NCI-H226 (cell line): ENCODE measurements around the gene NEGR1.

Experiments
- DNase-seq: peaks from one replicate; pipeline ENCODE4 v3.0.0-alpha.2; 2015

NEGR1 gene

DNA sequence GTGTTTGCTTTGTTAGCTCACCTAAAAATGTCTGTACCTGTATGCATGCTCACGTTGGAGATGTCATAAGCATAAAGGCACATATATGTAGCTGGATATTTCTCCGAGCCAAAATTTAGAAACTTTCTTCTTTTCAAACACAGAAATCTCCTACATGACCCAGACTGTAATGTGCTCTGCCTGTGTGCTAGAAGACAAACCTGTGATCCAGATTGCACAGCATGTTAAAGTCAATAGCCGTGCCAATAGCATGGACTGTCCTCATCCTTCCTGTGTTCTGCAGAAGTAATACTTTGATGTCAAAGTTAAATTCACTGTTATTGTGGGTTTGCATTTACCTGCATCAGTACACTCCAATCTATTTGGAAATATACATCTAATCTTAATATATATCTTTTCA is 855.3 kb downstream of the NEGR1 start:
- no peak for DNase-seq

DNA sequence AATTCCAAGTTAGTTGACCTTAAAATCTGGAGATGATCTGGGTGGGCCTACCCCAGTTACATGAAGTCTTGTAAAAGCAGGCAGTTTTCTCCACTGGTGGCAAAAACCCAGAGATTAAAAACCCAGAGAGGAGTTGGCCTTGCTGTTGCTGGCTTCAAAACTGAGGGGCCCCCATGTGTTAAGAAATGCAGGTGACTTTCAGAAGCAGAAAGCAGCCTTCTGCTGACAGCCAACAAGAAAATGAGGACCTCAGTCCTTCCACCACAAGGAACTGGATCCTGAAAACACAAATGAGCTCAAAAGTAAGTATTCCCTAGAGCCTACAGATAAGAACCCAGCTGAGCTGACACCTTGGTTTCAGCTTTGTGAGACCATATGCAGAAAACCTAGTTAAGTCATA is 857.8 kb downstream of the NEGR1 start:
- DNase-seq, result no peak

DNA sequence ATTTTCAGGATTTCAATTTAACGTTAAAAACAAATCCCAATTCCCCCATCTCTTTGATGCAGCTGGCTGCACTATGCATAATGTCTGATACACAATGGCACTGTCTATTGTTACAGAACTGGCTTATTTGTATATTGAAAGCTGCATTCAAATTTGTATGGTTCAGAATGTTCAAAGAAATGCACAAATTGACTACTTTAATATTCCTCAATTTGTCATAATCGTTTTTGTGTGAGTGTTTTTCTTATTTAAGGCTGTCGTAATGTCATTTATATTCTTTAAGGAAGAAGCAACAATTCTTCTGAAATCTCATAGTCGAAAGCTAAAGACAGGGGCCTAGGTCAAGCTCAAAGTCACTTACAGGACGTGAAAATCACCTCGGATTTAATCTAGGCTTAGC is 860.1 kb downstream of the NEGR1 start:
- no peak for DNase-seq

DNA sequence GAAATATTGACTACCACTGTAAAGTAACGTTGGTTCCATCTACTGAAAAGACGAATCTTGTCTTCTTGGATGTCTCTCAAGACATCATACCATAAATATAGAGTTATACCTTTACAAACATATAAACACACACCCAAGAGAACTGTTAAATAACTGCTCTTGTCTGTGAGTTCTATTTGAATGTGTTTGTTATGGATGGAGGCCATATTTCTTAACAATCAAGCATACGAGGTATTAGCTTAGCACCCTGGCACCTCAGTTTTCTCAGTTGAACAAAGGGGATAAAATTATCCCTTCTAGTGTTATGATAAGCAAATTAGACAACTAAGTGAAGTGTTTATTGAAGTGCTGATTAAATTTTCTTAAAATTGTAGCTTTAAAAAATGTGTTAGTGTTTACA is 864.9 kb downstream of the NEGR1 start:
- no peak for DNase-seq

DNA sequence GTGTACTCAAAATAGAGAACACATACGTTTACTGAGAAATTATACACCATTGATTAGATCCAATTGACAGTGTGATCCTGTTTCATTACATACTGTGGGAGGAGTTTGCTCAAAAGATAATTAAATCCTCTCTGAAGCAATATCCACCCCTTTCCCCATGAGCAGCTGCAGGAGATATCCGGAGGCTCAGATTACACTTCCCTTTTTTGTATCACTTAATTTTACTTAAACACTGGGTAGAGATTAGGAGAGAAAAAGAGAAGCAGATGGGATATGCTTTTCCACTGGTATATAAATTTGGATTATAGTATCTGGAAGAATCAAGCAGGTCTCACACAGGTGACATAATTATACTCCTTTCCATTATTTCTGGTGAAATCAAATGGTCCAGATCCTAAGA is 868.2 kb downstream of the NEGR1 start:
- DNase-seq, result no peak

DNA sequence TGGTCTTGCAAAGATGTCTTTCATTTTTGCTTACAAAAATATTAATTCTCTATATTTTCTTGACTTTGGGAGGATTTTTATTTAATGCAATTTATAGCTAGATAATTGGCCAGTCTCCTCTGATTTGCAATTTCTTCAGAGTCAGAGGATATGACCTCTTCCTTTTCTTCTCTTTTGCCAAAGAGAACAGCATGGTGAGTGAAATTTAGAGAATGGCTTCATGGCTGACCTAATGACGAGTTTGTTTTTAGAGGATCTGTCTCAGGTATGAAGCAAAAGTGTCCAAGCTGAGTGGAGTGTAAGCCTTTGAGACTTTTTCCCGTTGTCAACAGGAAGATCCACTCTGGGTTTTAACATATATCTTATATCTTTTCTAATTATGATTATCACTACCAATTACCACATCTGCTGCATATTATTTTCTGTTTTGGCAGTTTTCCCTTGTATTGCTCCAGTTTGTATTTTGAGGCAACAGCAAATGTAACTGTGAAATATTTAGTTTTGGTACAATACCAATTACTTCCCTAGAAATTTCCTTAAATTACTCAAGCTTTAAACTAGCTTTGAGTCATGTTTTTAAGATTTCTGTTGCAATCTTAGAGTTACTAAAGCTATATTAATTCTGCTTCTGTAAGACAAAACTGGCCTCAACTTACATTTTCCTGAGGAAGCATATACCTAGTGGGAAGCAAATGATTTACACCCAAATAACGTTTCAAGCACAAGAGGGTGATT is 868.7 kb downstream of the NEGR1 start:
- DNase-seq, result no peak

DNA sequence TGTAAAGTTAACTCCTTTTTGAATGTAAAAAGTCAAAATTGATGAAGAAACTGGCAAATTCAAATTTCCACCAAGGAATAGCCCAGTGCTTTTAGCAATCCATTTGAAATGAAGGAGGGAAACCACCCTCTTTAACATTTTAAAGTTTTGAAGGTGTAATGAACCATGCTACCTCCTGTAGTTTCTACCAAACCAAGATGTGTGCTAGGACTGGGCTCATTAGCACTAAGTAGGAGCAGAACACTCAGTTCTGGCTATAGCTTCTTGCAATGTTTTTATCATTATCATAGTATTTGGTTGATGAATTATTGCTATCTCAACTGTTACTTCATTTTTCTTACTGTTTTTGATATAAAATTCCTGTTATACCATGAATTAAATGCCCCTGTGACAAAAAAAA is 882.3 kb downstream of the NEGR1 start:
- DNase-seq, result no peak

DNA sequence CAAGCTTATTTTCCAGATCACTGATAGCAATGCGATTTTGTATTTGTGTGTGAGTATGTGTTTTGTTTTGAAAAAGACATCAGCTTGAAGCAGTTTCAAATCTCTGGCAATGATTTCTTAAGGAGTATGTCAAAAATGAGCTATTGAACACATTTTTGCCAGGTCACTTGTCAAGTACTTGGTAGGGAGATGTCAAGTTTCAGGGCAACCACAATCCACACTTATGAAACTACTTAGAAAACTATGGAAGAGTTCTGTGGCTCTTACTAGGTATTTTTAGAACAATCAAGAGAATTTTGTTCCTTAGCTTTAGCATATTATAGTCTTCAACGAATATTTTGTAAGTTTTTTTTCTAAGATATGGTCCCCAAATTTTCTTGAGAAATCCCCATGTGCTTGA is 882.7 kb downstream of the NEGR1 start:
- DNase-seq, result no peak

DNA sequence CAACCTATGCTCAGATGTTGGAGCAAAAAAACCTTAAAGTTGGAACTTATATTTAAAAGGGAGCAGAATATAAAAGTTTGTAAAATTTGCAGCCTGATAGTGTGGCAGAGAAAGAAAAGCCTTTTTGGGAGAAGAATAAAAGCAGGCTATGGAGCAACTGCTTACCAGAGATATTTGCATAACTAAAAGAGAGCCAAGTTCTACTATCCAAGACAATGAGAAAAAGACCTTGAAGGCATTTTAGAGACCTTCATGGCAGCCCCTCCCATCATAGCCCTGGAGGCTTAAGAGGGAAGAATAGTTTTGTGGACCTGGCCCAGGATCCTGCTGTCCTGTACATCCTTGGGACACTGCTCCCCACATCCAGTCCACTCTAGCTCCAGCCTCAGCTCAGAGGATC is 889.0 kb downstream of the NEGR1 start:
- no peak for DNase-seq

DNA sequence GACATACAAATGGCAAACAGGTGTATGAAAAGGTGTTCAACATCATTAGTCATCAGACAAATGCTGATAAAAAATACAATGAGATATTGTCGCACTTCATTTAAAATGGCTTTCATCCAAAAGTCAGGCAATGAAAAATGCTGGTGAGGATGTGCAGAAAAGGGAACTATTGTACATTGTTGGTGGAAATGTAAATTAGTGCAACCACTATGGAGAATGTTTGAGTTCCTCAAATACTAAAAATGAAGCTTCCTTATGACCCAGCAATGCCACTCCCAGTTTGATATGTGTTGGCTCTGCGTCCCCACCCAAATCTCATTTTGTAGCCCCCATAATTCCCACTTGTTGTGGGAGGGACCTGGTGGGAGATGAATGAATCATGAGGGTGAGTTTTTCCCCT is 891.8 kb downstream of the NEGR1 start:
- DNase-seq, result no peak

DNA sequence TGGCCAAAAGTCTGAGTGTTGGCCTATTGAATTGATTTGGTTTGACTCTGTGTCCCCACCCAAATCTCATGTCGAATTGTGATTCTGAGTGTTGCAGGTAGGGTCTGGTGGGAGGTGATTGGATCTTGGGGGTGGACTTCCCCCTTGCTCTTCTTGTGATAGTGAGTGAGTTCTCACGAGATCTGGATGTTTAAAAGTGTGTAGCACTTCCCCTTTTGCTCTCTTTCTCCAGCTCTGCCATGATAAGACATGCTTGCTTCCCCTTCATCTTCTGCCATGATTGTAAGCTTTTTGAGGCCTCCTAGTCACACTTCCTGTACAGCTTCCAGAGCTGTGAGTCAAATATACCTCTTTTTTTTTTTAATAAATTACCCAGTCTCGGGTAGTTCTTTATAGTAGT is 904.5 kb downstream of the NEGR1 start:
- no peak for DNase-seq

DNA sequence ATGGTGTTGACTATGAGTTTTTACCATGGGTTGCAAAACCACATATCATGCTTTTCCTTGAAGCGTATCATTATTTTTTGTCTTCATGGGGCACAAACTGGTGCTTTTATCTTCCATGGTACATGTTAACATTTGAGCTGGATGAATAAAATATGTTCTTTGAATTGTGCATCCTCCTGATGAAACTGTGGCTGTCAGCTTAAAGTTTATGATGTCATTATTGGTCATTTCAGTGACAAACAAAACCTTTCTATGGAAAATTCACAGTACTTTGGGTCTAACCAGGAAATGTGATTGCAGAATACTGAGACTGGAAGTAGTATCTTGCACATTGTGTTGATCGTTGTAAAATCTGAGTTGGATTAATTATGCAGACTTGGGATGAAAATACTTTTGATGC is 909.8 kb downstream of the NEGR1 start:
- DNase-seq, result no peak

DNA sequence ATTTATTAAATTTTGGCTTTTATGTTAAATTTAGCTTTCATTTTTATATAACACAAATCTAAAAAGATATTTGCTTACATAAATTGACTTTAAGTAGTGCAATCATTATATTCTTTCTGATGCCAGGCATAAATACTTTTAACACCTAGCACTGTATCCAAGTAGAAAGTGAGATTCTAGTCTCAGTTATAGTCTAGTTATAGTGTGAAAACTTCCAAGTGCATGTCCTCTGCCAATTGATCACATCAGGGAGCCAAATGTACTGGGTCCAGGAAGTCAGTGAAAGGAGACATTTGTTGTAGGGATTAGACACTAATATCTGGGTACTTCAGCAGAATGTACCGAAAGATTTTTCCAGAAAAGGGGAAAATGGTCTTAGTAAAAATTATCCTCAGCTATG is 910.8 kb downstream of the NEGR1 start:
- no peak for DNase-seq

DNA sequence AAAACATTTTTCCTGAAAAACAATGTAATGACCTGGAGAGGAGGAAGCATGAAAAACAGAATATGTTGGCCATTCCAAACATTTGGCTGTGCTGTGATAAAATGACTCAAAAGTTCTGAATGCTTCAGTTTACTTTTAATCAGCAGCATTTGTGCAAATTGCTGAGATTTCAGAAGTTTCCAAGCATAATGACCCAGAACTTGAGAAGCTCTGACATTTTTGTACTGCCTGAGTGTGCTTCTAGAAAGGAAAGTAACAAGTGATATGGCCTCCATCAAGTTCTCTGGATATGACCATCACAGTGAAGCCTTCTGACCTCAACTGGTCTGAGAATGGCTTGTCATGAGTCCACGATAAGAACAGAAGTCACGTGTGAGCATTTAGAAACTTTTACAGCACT is 918.1 kb downstream of the NEGR1 start:
- no peak for DNase-seq

DNA sequence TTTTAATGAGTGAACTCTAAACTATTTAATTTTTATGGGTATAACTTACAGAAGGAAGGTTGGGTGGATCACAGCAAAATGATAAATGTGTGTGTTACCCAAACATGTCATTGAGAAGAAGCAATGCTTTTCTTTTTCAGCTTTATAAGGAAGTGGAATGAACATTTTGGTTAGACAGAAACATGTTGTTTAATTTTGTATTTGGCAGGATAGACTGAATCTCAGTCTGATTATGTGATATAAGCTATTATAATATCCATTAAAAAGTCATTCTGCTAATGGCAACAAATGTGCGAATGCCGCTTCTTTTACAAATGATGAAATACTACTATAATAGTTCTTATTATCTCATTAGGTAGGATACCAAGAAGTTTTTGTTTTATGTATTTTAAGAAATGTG is 919.6 kb downstream of the NEGR1 start:
- DNase-seq, result no peak

DNA sequence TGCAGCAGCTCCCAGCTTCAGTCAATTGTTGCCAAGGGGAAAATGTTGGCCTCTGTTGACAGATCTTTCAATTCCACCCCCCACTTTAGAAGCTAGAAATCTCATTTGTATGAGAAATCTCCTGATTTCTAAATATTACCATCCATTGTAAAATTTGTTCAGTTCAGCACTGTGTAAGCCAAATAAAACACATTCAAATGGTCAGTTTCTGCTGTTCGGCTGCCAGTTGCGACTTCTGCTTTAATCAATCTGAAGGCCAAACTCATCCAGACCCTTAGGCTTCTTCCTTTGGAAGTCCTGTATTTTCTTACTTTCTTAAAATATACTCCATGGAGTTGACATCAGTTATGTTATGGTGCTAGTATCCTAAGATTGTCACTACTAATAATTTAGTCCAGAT is 920.3 kb downstream of the NEGR1 start:
- DNase-seq, result no peak

DNA sequence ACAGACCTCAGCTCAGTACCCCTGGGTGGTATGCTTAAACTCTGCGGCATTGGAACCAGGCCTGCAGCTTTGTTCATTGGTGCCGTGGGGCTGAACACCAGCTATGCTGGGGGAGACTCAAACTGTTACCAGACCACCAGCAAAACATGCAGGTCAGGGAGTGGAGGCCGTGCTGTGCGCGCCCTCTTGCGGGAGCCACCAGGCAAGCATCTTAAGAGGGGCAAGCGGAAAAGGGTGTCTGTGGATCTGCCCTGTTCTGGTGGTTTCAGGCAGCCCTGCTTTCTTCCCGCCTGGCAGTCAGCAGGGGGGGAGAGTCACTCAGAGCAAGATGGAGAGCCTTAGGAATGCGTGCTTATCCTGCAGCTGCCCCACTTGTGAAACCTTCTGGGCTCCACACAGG is 924.6 kb downstream of the NEGR1 start:
- no peak for DNase-seq

DNA sequence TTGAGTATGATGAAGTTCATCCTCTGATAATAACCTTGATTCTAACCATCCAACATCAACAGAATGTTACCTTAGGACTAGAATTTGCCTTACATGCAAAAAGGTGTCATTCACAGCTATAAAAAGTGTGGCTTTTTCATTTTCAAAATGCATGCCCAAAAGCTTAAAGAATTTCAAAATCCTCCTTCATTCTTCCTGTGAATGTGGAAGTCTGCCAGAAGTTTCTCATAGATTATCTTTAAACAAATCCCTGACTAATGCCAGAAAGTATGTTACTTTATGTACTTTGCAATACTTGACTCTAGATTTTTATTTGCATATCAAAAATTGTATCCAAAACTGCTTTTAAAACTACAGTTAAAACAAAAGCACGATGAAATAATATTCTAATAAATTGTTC is 930.9 kb downstream of the NEGR1 start:
- peak; percentile 79 for DNase-seq

DNA sequence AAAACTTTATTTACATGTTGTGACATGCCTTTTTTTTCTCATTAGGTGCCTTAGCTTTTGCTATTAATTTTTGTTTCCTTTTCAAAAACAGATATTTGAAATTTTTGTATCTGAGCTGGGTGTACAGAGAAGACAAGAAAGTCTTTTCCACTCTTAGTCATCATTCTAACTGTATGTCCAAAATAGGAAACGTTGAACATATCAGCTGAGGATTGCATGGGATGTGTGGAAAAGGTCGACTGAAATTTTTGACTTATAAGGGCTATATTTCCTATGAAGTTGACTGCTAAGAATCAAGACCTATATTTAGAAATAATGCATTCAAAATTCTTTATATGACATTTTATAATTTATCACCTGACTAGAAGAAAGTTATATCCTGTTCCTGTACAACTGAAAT is 931.5 kb downstream of the NEGR1 start:
- peak; percentile 60 for DNase-seq

DNA sequence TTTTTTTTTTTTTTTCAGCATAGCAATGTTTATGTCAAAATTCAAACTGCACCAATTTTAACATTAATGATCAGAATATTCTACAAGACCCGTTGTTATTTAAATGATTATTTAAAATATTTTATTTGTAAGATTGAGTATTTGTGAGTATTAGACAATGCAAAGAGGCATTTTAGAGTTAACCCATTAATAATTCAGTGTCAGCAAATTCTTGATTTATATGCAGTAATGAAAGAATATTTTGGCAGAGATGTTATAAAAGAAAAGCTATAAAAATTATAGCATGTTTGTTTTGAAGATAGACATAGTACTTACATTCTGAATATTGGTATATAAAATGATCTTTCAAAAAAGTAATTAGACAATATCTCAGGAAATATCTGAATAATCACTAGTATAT is 932.0 kb downstream of the NEGR1 start:
- DNase-seq, result no peak
